Astrocyte (in vitro differentiated cells and primary cell): ENCODE measurements around the gene CHMP1B. TPM values are rescaled to one million over a fixed set of nuclear protein-coding genes. Genes with fewer than 3 reads are reported as not detected.

Source experiments
- DNase-seq: peaks from one replicate; pipeline ENCODE4 v3.0.0-alpha.2; 2010; ENCODE audit warnings: low read depth
- FAIRE-seq: peaks from 2 replicates; lab custom pipeline; 2011; peaks lifted over from hg19 to GRCh38; lab: Jason Lieb, UNC
- H2AFZ ChIP-seq: 2 replicates; pipeline ENCODE4 v1.6.0; 2012; ENCODE audit warnings: low read depth, low read length, inconsistent platforms
- H3K27ac ChIP-seq: 2 replicates; pipeline ENCODE4 v1.5.1; 2011; ENCODE audit warnings: low read depth, low read length, inconsistent platforms
- H3K27me3 ChIP-seq: 2 replicates; pipeline ENCODE4 v1.6.0; 2011; ENCODE audit warnings: low read length, inconsistent platforms; ENCODE audit not compliant: insufficient read depth
- H3K36me3 ChIP-seq: 2 replicates; pipeline ENCODE4 v1.5.1; 2011; ENCODE audit warnings: low read length, inconsistent platforms; ENCODE audit not compliant: insufficient read depth
- H3K4me1 ChIP-seq: 2 replicates; pipeline ENCODE4 v1.5.1; 2011; ENCODE audit warnings: low read length, inconsistent platforms; ENCODE audit not compliant: insufficient read depth
- H3K4me2 ChIP-seq: 2 replicates; pipeline ENCODE4 v1.6.0; 2012; ENCODE audit warnings: low read length, inconsistent platforms
- H3K4me3 ChIP-seq: 2 replicates; pipeline ENCODE4 v1.5.1; 2011; ENCODE audit warnings: low read depth, mild to moderate bottlenecking, low read length, inconsistent platforms; ENCODE audit not compliant: insufficient read depth
- H3K79me2 ChIP-seq: 2 replicates; pipeline ENCODE4 v1.6.0; 2012; ENCODE audit warnings: mild to moderate bottlenecking, low read length, inconsistent platforms; ENCODE audit not compliant: insufficient read depth
- H3K9ac ChIP-seq: 2 replicates; pipeline ENCODE4 v1.6.0; 2012; ENCODE audit warnings: mild to moderate bottlenecking, low read length, inconsistent platforms
- H3K9me3 ChIP-seq: 2 replicates; pipeline ENCODE4 v1.5.1; 2012; ENCODE audit warnings: low read depth, mild to moderate bottlenecking, low read length, inconsistent platforms; ENCODE audit not compliant: insufficient read depth
- H4K20me1 ChIP-seq: 2 replicates; pipeline ENCODE4 v1.6.0; 2012; ENCODE audit warnings: low read length, inconsistent platforms; ENCODE audit not compliant: insufficient read depth
- H3K27ac Mint-ChIP-seq: one replicate; pipeline ENCODE4 v1.8.0; 2021; ENCODE audit warnings: mild to moderate bottlenecking, mixed read lengths; ENCODE audit not compliant: unreplicated experiment
- H3K27me3 Mint-ChIP-seq: one replicate; pipeline ENCODE4 v1.8.0; 2021; ENCODE audit warnings: low read depth, mixed read lengths; ENCODE audit not compliant: unreplicated experiment
- H3K36me3 Mint-ChIP-seq: one replicate; pipeline ENCODE4 v1.8.0; 2021; ENCODE audit warnings: low read depth, mixed read lengths; ENCODE audit not compliant: unreplicated experiment
- H3K4me1 Mint-ChIP-seq: one replicate; pipeline ENCODE4 v1.8.0; 2021; ENCODE audit warnings: low read depth, mixed read lengths; ENCODE audit not compliant: unreplicated experiment
- H3K4me3 Mint-ChIP-seq: one replicate; pipeline ENCODE4 v1.8.0; 2021; ENCODE audit warnings: mild to moderate bottlenecking, moderate library complexity, mixed read lengths; ENCODE audit not compliant: unreplicated experiment
- H3K9me3 Mint-ChIP-seq: one replicate; pipeline ENCODE4 v1.8.0; 2021; ENCODE audit warnings: mild to moderate bottlenecking, mixed read lengths; ENCODE audit not compliant: unreplicated experiment
- EZH2 ChIP-seq: IDR thresholded peaks from 2 replicates; pipeline ENCODE4 v1.6.1; 2012; ENCODE audit warnings: mild to moderate bottlenecking, low read length, inconsistent platforms; ENCODE audit not compliant: insufficient read depth
- total RNA-seq: library from RNA; stranded (reverse); gene quantifications from 2 replicates; pipeline ENCODE4 v1.2.1, GENCODE V29; 2021
- TF ChIP-seq, protein P1 (sequence below): IDR thresholded peaks from 2 replicates; pipeline ENCODE4 v1.5.1; 2011; ENCODE audit warnings: low read depth, mild to moderate bottlenecking, inconsistent platforms, low read length, moderate library complexity; ENCODE audit not compliant: insufficient read depth

The CHMP1B gene
- total RNA-seq, 1 donor from 2014 or later, result 49.7 TPM

DNA sequence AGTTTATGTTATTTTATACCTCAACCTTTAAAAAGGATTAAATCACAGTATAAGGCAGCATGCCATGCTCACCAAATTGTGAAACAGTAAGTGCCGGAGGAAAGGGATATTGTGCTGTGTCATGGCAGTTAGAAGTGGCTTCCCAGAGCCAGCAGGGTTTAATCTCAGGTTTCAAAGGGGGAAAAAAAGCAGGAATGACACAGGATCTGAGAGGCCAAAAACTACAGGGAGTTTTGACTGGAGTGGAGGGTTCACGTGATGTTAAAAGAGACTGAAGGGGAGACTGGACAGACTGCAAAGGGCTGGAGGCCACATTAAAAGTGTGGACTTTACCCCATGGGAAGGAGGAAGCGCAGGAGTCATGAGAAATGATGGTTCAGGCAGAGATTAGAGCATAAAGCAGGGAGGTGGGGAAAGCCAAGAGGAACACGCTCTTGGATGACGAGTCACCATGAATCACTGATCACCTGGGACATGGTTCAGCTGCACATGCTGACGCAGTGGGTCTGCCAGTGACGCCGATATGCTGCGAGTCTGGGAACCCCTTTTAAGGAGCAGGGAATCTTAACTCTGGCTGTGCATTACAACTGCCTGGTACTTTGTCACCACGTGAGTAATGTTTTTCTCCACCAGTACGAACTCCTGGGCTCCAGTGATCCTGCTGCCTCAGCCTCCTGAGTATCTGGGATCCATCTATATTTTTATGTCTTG, 6.1 kb downstream of the CHMP1B start:
- Histone ChIP-seq H3K36me3 (no peaks in the 10 kb centered on the region), H3K27ac (peak overlapping the region; percentile 98), H3K4me1 (peaks cover 41% of the 10 kb centered on the region), H3K9ac (peak overlapping the region; percentile 87), H3K4me3 (peak overlapping the region; percentile 31), H2AFZ (no peak overlapping the region), H3K79me2 (peaks cover 29% of the 10 kb centered on the region), H3K4me2 (peak overlapping the region; percentile 81), H3K27me3 (no peaks in the 10 kb centered on the region), H3K9me3 (no peaks in the 10 kb centered on the region), H4K20me1 (peaks cover 6% of the 10 kb centered on the region)
- Mint-ChIP-seq H3K4me1 (peaks cover 52% of the 10 kb centered on the region), H3K36me3 (no peaks in the 10 kb centered on the region), H3K27me3 (no peaks in the 10 kb centered on the region), H3K9me3 (no peaks in the 10 kb centered on the region), H3K27ac (peak overlapping the region; percentile 98), H3K4me3 (peak overlapping the region; percentile 76)
- no peak for TF ChIP-seq EZH2
- TF ChIP-seq, protein P1, sequence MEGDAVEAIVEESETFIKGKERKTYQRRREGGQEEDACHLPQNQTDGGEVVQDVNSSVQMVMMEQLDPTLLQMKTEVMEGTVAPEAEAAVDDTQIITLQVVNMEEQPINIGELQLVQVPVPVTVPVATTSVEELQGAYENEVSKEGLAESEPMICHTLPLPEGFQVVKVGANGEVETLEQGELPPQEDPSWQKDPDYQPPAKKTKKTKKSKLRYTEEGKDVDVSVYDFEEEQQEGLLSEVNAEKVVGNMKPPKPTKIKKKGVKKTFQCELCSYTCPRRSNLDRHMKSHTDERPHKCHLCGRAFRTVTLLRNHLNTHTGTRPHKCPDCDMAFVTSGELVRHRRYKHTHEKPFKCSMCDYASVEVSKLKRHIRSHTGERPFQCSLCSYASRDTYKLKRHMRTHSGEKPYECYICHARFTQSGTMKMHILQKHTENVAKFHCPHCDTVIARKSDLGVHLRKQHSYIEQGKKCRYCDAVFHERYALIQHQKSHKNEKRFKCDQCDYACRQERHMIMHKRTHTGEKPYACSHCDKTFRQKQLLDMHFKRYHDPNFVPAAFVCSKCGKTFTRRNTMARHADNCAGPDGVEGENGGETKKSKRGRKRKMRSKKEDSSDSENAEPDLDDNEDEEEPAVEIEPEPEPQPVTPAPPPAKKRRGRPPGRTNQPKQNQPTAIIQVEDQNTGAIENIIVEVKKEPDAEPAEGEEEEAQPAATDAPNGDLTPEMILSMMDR, result no peak
- DNase-seq (peak; percentile 100), FAIRE-seq (peak; percentile 99)

GRCh38 chr18:11859282-11859830, 8.1 kb downstream of the CHMP1B start:
- H3K27ac ChIP-seq, result peak overlapping the region; percentile 98

More at GRCh38 chr18:11859282-11859830, 8.1 kb downstream of the CHMP1B start:
- no peaks in the 10 kb centered on the region for H3K9me3 Mint-ChIP-seq
- Histone ChIP-seq H3K9me3 (no peaks in the 10 kb centered on the region), H3K4me1 (peaks cover 41% of the 10 kb centered on the region), H3K36me3 (no peaks in the 10 kb centered on the region), H2AFZ (no peak overlapping the region), H3K9ac (peak overlapping the region; percentile 80), H3K79me2 (peaks cover 10% of the 10 kb centered on the region), H3K27me3 (no peaks in the 10 kb centered on the region), H3K4me3 (no peak overlapping the region), H4K20me1 (no peaks in the 10 kb centered on the region), H3K4me2 (peak overlapping the region; percentile 55)
- FAIRE-seq, result no peak
- peak overlapping the region; percentile 55 for H3K4me3 Mint-ChIP-seq
- peak overlapping the region; percentile 98 for H3K27ac Mint-ChIP-seq
- H3K36me3 Mint-ChIP-seq, result no peaks in the 10 kb centered on the region
- no peak for TF ChIP-seq EZH2
- TF ChIP-seq, protein P1, result no peak
- DNase-seq, result no peak
- peaks cover 47% of the 10 kb centered on the region for H3K4me1 Mint-ChIP-seq
- H3K27me3 Mint-ChIP-seq, result no peaks in the 10 kb centered on the region
